HL-60/S4 treated with phorbol 12-myristate 13-acetate at 8.2 ng/mL for 4 days and 3 days (cell line): ENCODE results near the gene GNAT3.

Experiments used
- in situ Hi-C: fragments of 300-500 bp; cut with MboI; formaldehyde crosslinking; loops from 2 replicates; pipeline ENCODE4 v1.15.0; 2022; ENCODE audit warnings: low sequenced_read_pairs

The GNAT3 gene

DNA sequence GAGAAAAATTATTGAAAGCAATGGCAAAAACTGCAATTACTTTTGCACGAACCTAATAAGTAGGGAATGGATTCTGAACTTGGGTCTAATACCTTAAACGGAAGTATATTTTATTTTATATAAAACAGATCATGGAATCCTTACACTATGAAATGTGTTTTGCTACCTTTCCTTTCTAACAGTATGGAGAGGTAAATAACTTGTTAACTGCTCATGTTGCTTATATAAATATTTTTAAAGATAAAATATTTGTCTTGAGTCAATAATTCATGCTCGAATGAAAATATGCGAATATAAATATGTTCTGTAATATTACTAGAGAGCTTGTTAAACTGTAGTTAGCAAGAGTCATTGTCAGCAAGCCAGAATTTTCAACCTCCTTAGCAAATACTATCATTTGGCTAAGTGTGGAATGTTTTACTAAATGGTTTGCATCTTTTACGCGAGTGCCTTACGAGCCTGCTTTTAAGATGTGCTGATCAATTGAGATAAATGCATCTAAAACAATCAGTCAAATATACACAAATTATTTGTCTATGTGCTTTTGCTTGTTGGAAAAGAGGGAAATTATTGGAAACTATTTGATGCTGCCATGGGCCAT is 5.9 kb downstream of the GNAT3 start:
- in situ Hi-C loops = no loop called here

DNA sequence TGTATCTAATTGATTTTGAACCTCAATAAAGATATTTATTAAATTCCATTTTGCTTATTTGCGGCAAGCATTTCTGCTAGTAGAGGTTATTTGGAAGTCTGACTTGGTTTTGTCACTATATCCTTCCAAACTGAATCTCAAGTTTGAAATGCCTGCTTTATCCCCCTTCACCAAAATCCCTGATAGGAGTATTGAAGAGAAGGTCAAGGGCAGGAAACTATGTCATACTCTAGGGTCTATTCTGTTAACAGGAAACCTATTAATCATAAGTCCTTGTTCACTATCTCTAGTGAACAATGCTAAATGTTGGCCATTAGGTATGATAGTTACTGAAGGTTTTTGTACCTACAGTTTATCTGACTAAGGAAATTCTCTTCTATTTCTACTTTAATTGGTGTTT is 11.5 kb downstream of the GNAT3 start:
- in situ Hi-C loops = no loop called here

GRCh38 chr7:80499350-80499953 is 12.4 kb downstream of the GNAT3 start:
- in situ Hi-C loops = no loop called here

GRCh38 chr7:80498481-80499349 is 13.1 kb downstream of the GNAT3 start:
- in situ Hi-C loops = no loop called here

GRCh38 chr7:80496586-80496985 is 15.3 kb downstream of the GNAT3 start:
- in situ Hi-C loops = no loop called here

DNA sequence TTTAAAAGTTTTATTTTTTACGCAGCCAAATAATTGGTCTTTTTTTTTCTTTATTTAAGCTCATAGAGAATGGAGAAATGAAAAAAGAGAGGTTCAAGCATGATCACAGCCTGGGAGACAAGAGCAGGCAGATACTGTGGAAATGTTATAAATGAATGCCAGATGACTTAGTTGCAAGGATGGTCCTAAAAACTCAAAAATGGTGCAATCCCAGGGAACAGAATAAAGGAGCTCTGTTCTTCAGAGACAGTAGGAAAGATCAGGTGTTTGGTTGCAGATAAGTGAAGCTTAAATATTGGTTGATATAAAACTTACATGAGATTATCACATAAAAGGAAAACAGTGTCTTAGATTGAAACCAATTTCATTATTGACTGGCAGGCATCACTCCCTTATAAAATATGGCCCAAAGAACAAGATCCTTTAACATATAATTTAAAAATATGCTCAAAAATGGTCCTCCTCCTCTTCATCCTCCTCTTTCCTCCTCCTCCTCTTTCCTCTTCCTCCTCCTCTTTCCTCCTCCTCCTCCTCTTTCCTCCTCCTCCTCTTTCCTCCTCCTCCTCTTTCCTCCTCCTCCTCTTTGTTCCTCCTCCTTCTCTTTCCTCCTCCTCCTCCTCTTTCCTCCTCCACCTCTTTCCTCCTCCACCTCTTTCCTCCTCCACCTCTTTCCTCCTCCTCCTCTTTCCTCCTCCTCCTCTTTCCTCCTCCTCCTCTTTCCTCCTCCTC is 18.6 kb downstream of the GNAT3 start:
- in situ Hi-C loops = no loop called here

GRCh38 chr7:80491462-80491861 is 20.4 kb downstream of the GNAT3 start:
- in situ Hi-C loops = no loop called here

DNA sequence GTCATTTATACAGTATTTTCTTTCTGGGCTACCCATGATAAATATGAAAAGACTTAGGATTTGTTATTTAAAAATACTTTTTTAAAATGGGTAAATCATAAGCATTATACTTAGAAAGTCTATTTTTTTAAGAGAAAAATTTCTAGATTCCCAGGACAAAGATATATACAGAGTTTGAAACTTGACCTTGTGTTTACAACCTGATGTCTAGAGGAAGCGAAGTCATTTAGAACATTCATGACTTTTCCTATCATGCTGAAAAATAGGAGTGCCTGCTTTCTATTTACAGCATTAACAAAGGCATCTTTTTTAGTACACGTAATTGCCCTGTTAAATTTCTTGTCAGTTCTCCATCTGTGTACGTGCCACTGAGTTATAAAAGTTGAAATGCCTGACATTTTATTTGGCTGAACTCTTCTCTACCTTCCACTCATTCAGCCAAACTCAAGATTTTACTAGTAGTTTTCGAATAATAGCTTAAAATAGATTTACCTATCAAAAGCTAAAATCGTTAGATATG is 23.0 kb downstream of the GNAT3 start:
- in situ Hi-C loops = no loop called here

DNA sequence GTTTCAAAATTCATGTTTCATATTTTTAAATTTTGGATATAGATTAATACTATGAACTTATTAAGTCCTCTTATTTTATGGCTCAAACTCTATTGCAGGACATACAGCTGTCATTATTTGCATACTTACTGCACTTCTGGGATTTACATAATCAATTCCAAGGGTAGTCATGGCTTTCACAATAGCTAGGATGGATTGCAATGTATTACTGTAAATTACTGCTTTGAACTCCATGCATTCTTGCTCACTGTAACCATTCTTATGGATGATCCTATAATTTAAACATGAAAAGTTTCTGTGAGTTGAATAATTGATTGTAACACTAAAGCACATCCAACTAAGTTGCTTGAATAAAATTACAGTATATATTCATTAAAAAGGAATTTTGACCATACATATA is 23.5 kb downstream of the GNAT3 start:
- in situ Hi-C loops = no loop called here

DNA sequence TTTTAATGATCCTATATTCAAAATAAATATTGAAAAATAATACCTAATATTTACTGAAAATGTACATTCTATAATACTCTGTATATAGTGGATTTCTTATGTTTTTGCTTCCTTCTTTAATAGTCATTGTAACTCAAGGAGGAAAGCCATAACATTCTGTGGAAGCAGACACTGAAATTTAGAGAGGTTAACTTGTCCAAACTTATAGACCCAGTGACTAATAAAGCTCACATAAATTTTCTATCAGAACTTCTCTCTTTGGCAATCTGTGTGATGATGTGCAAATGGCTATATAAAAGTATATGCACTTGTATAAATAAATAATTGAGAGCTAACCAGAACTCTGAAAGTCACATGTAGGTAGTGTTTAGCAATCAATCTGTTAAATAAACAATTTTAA is 26.1 kb downstream of the GNAT3 start:
- in situ Hi-C loops = no loop called here

GRCh38 chr7:80482950-80483349 is 28.9 kb downstream of the GNAT3 start:
- in situ Hi-C loops = no loop called here

DNA sequence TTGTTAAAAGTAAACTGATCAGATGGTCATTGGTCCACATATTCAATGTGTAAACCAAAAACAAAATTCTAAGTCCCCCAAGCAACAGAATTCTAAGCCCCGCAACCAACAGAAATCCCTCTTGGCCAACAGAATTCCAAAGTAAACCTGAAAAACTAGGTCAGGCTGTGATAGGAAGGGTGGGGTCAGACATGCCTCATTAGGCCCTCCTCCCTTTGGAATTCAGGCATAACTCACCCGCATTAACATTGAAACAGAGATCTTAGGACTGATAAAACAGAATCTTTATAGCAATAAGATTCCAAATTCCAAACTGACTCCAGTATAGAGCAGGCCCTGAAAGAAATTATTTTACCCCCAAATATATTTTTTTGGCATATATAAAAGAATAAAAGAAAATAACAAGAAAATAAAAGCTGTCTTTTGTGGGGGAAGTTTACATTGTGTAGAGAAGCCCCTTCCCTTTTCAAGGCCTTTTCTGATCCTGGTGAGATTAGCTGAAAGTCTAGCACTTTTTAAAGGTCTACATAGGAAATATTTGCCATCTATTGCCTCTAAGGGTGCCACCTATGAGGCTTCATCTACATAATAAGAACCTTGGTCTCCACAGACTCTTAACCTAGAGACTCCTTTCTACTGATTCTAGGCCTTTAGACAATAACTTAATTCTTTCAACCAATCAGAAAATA is 30.5 kb downstream of the GNAT3 start:
- in situ Hi-C loops = no loop called here

GRCh38 chr7:80480566-80480965 is 31.3 kb downstream of the GNAT3 start:
- in situ Hi-C loops = no loop called here

GRCh38 chr7:80478683-80479082 is 33.2 kb downstream of the GNAT3 start:
- in situ Hi-C loops = no loop called here

GRCh38 chr7:80476035-80476434 is 35.8 kb downstream of the GNAT3 start:
- in situ Hi-C loops = no loop called here

DNA sequence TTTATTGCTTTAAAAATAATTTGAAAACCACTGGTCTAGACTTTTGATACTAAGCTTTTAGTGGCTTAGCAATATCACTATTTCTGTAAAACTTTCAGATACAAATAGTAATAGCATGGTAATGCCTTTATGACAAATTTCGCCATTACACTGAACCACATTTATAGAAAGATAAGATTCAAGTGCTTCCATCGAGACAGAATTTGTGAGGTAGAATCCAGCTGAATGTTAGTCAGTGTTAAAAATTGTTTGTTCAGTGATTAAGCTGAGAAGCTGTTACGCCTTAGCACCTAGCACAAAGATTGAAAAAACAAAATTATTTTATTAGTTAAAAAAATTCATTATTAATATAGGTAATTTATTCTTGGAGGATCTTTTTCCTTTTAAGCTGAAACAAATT is 36.5 kb downstream of the GNAT3 start:
- in situ Hi-C loops = no loop called here

DNA sequence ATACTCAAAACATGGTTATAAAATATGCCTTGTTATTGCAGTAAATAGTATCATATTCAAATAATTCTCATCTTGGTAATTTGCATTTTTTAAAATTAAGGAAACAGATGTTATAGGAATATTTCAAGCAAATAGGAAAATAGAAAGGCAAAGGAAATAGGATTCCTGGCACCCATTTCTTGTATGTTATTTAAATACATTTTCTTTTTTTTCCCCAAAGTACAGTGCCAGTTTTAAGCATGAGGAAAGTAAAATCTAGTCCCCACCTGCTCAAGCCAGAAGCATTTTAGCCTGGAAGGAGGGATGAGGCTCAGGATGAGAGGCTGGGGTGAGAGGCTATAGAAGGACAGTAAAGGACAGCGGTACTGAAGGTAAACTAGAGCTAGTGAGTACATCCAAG is 38.1 kb downstream of the GNAT3 start:
- in situ Hi-C loops = no loop called here

GRCh38 chr7:80472491-80473200 is 39.2 kb downstream of the GNAT3 start:
- in situ Hi-C loops = no loop called here

DNA sequence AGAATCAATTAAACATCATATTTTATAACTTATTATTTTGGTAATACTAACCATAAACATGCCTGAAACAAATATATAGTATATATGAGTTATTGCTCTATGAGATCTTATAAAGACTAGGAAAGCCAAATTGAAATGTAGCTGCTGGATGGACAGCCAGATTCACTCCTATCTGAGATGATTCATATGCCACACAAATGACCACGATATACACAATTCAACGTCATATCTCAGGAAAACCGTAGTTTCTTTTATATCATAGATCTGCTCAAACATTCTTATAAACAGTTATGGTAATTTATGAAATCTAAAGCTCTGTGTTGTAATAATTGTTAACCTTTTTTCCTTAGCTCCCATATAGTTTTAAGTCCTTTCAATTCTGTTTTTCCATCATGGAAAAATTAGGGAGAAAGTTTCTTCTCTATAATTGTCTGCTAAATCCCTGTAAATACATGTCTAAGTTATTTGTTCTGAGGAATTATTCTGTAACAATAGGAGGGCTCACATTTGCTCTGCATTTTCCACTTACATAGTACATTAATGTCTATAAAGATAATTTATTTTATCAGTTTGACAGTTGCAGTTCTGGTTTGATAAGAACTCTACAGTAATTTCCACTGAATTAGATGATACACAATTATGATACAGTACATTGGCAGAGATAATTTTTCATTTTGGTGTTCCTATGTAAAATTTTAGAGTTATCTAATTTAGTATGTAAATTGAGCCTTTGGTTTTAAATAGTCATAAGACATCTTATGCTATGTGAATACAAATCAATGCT is 42.7 kb downstream of the GNAT3 start:
- in situ Hi-C loops = no loop called here
